IMR-90 (cell line): ENCODE data around the gene SNRNP70. TPM values are rescaled to one million over a fixed set of nuclear protein-coding genes. Genes with fewer than 3 reads are reported as not detected.

Experiments
- ATAC-seq: fragments of 200-7000 bp; cut with Tn5 transposase; 2 replicates; pipeline ENCODE4 v1.9.1; 2020; ENCODE audit warnings: low read depth, mild to moderate bottlenecking, moderate library complexity
- BruUV-seq: library from RNA; stranded (reverse); fragments of 400-500 nt; replicated peaks from 2 replicates; lab custom pipeline; 2021; lab: Mats Ljungman, UMichigan
- CTCF ChIA-PET: fragments of 300-600 bp; formaldehyde crosslinking; extraction: SDS; loops from one replicate; lab custom pipeline; 2021; ENCODE audit warnings: antibody characterized with exemption; lab: Yijun Ruan, JAX
- POLR2A ChIA-PET: fragments of 300-600 bp; sonication (Branson Sonifier 250); formaldehyde crosslinking; loops from one replicate; lab custom pipeline; 2022; ENCODE audit warnings: antibody characterized with exemption; ENCODE audit not compliant: unreplicated experiment; lab: Charles Lee
- DNase-seq: peaks from one replicate; pipeline ENCODE4 v3.0.0; 2013
- H2AFZ ChIP-seq: replicated peaks from 2 replicates; pipeline ENCODE3; 2013; ENCODE audit warnings: low read length, mild to moderate bottlenecking; ENCODE audit not compliant: poor library complexity
- H2AK5ac ChIP-seq: 2 replicates; pipeline ENCODE4 v1.6.1; 2013; ENCODE audit warnings: low read depth, low read length, inconsistent platforms
- H2AK9ac ChIP-seq: replicated peaks from 2 replicates; pipeline ENCODE3; 2013; ENCODE audit warnings: mild to moderate bottlenecking, low read depth, low read length, moderate library complexity; ENCODE audit not compliant: poor library complexity
- H2BK120ac ChIP-seq: 2 replicates; pipeline ENCODE4 v1.6.1; 2013; ENCODE audit warnings: low read depth, low read length, inconsistent platforms
- H2BK15ac ChIP-seq: 3 replicates; pipeline ENCODE4 v1.6.1; 2013; ENCODE audit warnings: low read depth, low read length, inconsistent platforms
- H2BK20ac ChIP-seq: 2 replicates; pipeline ENCODE4 v1.6.1; 2013; ENCODE audit warnings: low read depth, mild to moderate bottlenecking, inconsistent platforms, low read length, moderate library complexity
- H2BK5ac ChIP-seq: 2 replicates; pipeline ENCODE4 v1.6.1; 2013; ENCODE audit warnings: mild to moderate bottlenecking, low read depth, low read length, inconsistent platforms; ENCODE audit not compliant: poor library complexity, severe bottlenecking
- H3K14ac ChIP-seq: replicated peaks from 2 replicates; pipeline ENCODE4 v1.6.1; 2013; ENCODE audit warnings: low read depth, low read length, inconsistent platforms
- H3K18ac ChIP-seq: 2 replicates; pipeline ENCODE4 v1.6.1; 2013; ENCODE audit warnings: low read depth, low read length, control low read depth
- H3K23ac ChIP-seq: 2 replicates; pipeline ENCODE4 v1.6.1; 2013; ENCODE audit warnings: low read depth, low read length, inconsistent platforms
- H3K27ac ChIP-seq: 2 replicates; pipeline ENCODE4 v1.5.1; 2013; ENCODE audit warnings: mild to moderate bottlenecking, control low read depth, low read length; ENCODE audit not compliant: insufficient read depth
- H3K27me3 ChIP-seq: 2 replicates; pipeline ENCODE4 v1.6.1; 2013; ENCODE audit warnings: low read length; ENCODE audit not compliant: control insufficient read depth, insufficient read depth
- H3K36me3 ChIP-seq: 2 replicates; pipeline ENCODE4 v1.6.1; 2013; ENCODE audit warnings: low read length, mixed read lengths; ENCODE audit not compliant: control insufficient read depth, insufficient read depth
- H3K4ac ChIP-seq: 2 replicates; pipeline ENCODE4 v1.6.1; 2013; ENCODE audit warnings: low read depth, low read length, inconsistent platforms
- H3K4me1 ChIP-seq: 2 replicates; pipeline ENCODE4 v1.6.1; 2013; ENCODE audit warnings: low read length, mixed read lengths; ENCODE audit not compliant: control insufficient read depth, insufficient read depth
- H3K4me2 ChIP-seq: 2 replicates; pipeline ENCODE4 v1.6.1; 2013; ENCODE audit warnings: low read depth, mild to moderate bottlenecking, control low read depth, low read length, moderate library complexity
- H3K4me3 ChIP-seq: 2 replicates; pipeline ENCODE4 v1.5.1; 2013; ENCODE audit warnings: low read depth, mild to moderate bottlenecking, control low read depth, low read length, moderate library complexity; ENCODE audit not compliant: insufficient read depth
- H3K56ac ChIP-seq: 2 replicates; pipeline ENCODE4 v1.6.1; 2013; ENCODE audit warnings: low read length, inconsistent platforms; ENCODE audit not compliant: insufficient read depth; ENCODE audit errors: extremely low read depth
- H3K79me1 ChIP-seq, 2 experiments: 2 replicates each; pipeline ENCODE4 v1.6.1; 2013; ENCODE audit warnings: low read length in 2 of 2, inconsistent platforms in 1 of 2, low read depth in 1 of 2
- H3K9ac ChIP-seq: 2 replicates; pipeline ENCODE4 v1.6.1; 2013; ENCODE audit warnings: low read depth, low read length, control low read depth
- H3K9me1 ChIP-seq: 2 replicates; pipeline ENCODE4 v1.6.1; 2013; ENCODE audit warnings: low read length, inconsistent platforms; ENCODE audit not compliant: insufficient read depth
- H3K9me3 ChIP-seq: 2 replicates; pipeline ENCODE4 v1.6.1; 2013; ENCODE audit warnings: low read length; ENCODE audit not compliant: control insufficient read depth, insufficient read depth
- H4K20me1 ChIP-seq: 2 replicates; pipeline ENCODE4 v1.6.1; 2013; ENCODE audit warnings: low read length, inconsistent platforms; ENCODE audit not compliant: insufficient read depth
- H4K5ac ChIP-seq: 2 replicates; pipeline ENCODE4 v1.6.1; 2013; ENCODE audit warnings: mild to moderate bottlenecking, low read depth, low read length, control low read depth
- H4K8ac ChIP-seq, 2 experiments: 2 replicates each; pipeline ENCODE4 v1.6.1; 2013; ENCODE audit warnings: low read depth in 2 of 2, low read length in 2 of 2, control low read depth in 1 of 2, inconsistent platforms in 1 of 2
- H4K91ac ChIP-seq: 2 replicates; pipeline ENCODE4 v1.6.1; 2013; ENCODE audit warnings: low read depth, low read length, inconsistent platforms; ENCODE audit not compliant: insufficient read depth
- CTCF ChIP-seq: conservative IDR thresholded peaks from 2 replicates; pipeline ENCODE4 v1.5.1; 2012; ENCODE audit warnings: mild to moderate bottlenecking, low read depth, low read length, improper control_type of control experiment
- FOS ChIP-seq: fragments of 150-350 bp; IDR thresholded peaks from 2 replicates; pipeline ENCODE4 v1.6.1; 2016; ENCODE audit warnings: low read depth, low read length
- MAZ ChIP-seq: IDR thresholded peaks from 2 replicates; pipeline ENCODE4 v1.6.1; 2012; ENCODE audit warnings: low read depth, mild to moderate bottlenecking, low read length, improper control_type of control experiment, moderate library complexity, borderline replicate concordance
- NFE2L2 ChIP-seq: fragments of 150-350 bp; IDR thresholded peaks from 2 replicates; pipeline ENCODE4 v1.6.1; 2016; ENCODE audit warnings: low read depth, mild to moderate bottlenecking, low read length
- RAD21 ChIP-seq: IDR thresholded peaks from 2 replicates; pipeline ENCODE4 v1.6.1; 2012; ENCODE audit warnings: low read length, improper control_type of control experiment
- SMC3 ChIP-seq: fragments of 150-350 bp; IDR thresholded peaks from 2 replicates; pipeline ENCODE4 v1.6.1; 2016; ENCODE audit warnings: low read depth, mild to moderate bottlenecking, antibody characterized with exemption, low read length, moderate library complexity
- WGBS, 2 experiments: methylation state at CpG; one replicate each; pipeline versions ENCODE4 v1.1.5 to v1.1.7; 2013; ENCODE audit warnings: missing lambda C conversion rate in 2 of 2; ENCODE audit not compliant: insufficient read length in 1 of 2; ENCODE audit errors: extremely low coverage in 2 of 2; 5-methylcytosine and 5-hydroxymethylcytosine counted together
- dilution Hi-C: fragments of 300-500 bp; cut with HindIII; formaldehyde crosslinking; loops from one replicate; pipeline ENCODE4 v1.14.3; 2018; ENCODE audit warnings: low sequenced_read_pairs; ENCODE audit not compliant: unreplicated experiment
- in situ Hi-C: fragments of 300-500 bp; cut with MboI; formaldehyde crosslinking; loops from 3 replicates; pipeline ENCODE4 v1.14.3; 2019; ENCODE audit warnings: low sequenced_read_pairs, inconsistent platforms, mixed read lengths
- intact Hi-C: fragments of 100-400 bp; cut with micrococcal nuclease; formaldehyde crosslinking; loops from 2 replicates; pipeline ENCODE4 v1.10.0; 2022
- polyA plus RNA-seq, 3 experiments: library from polyadenylated mRNA; depleted of rRNA; stranded (reverse); fragments of >200 nt; gene quantifications; 2 replicates each; pipeline ENCODE4 v1.2.3, GENCODE V29; 2012; ENCODE audit warnings: low replicate concordance in 1 of 3
- total RNA-seq: library from RNA; depleted of rRNA; stranded (reverse); fragments of >200 nt; gene quantifications from 2 replicates; pipeline ENCODE4 v1.2.3, GENCODE V29; 2012

SNRNP70 gene
- total and polyA plus RNA-seq, 2 of the 4 experiments (the other 2 are of a cell fraction), result 72.8 to 200 TPM

- Histone ChIP-seq H3K18ac (no peak overlapping the region), H3K36me3 (peaks cover 71% of the 10 kb centered on the region), H3K9me3 (no peaks in the 10 kb centered on the region), H4K8ac (no peak overlapping the region), H3K4ac (no peak overlapping the region), H4K5ac (no peak overlapping the region), H3K56ac (no peak overlapping the region), H3K27ac (no peak overlapping the region), H2AFZ (no peak overlapping the region), H2BK20ac (no peak overlapping the region), H2BK15ac (no peak overlapping the region), H3K4me3 (no peak overlapping the region), H4K91ac (no peak overlapping the region), H3K27me3 (no peaks in the 10 kb centered on the region), H3K14ac (no peak overlapping the region), H3K9me1 (peaks cover 5% of the 10 kb centered on the region; the same call in 1 of the 2 replicates), H3K79me1 (peaks cover 11 to 52% of the 10 kb centered on the region in 2 experiments; a peak in 3 of 4 replicates), H3K4me1 (no peaks in the 10 kb centered on the region), H2BK5ac (no peak overlapping the region), H3K9ac (no peak overlapping the region), H3K4me2 (no peak overlapping the region), H2AK5ac (no peak overlapping the region), H2BK120ac (no peak overlapping the region), H3K23ac (no peak overlapping the region), H4K20me1 (peaks cover 38% of the 10 kb centered on the region), H2AK9ac (no peak overlapping the region)
- intact Hi-C loops, result no loop called here
- ATAC-seq (peak; percentile 57; the same call in 1 of the 2 replicates), DNase-seq (peak; percentile 45)
- POLR2A ChIA-PET, result no interaction called here
- in situ Hi-C loops, result no loop called here
- CTCF ChIA-PET, result interaction anchor here (1.7 to 2.4 kb wide), 2 partner anchors 9 to 92 kb away, joined by 6 read pairs; no protein-coding TSS in a partner anchor
- no TSS peak for BruUV-seq
- 85% methylated on average over 9 of the region's 12 CpGs; no CpG with 5 or more reads in 1 of the 2 experiments for whole genome bisulfite sequencing, 2 experiments
- TF ChIP-seq RAD21 (peak; percentile 33), FOS (no peak), SMC3 (peak; percentile 34; the same call in 1 of the 2 replicates), MAZ (no peak), NFE2L2 (peak; percentile 39; the same call in 1 of the 2 replicates), CTCF (peak; percentile 67)
- dilution Hi-C loops, result no loop called here
Observed at GRCh38 chr19:49106648-49107135, 21.4 kb downstream of the SNRNP70 start.
